IPS DF 4.7 (cell line): ENCODE data around the gene DOK3.

Source experiments
- DNase-seq: peaks from one replicate; pipeline ENCODE4 v3.0.0-alpha.2; 2013; ENCODE audit warnings: low spot score; ENCODE audit errors: extremely low read depth

DOK3 gene

GRCh38 chr5:177468685-177469628, 40.7 kb downstream of the DOK3 start:
- no peak for DNase-seq

- DNase-seq, result no peak
These were observed 41.3 kb downstream of the DOK3 start for GRCh38 chr5:177468329-177468684.

GRCh38 chr5:177467436-177467835, 42.2 kb downstream of the DOK3 start:
- DNase-seq, result no peak

- no peak for DNase-seq
These were observed 42.8 kb downstream of the DOK3 start for GRCh38 chr5:177466861-177467260.

- no peak for DNase-seq
These were observed 44.6 kb downstream of the DOK3 start for GRCh38 chr5:177465044-177465443.

- no peak for DNase-seq
These were observed 47.5 kb downstream of the DOK3 start for GRCh38 chr5:177462021-177462670.

GRCh38 chr5:177459819-177460628, 49.6 kb downstream of the DOK3 start:
- no peak for DNase-seq

- DNase-seq, result no peak
These were observed 50.3 kb downstream of the DOK3 start for GRCh38 chr5:177459357-177459756.

- DNase-seq, result no peak
These were observed 50.7 kb downstream of the DOK3 start for GRCh38 chr5:177458912-177459350.

GRCh38 chr5:177457852-177458681, 51.6 kb downstream of the DOK3 start:
- DNase-seq, result no peak

- peak; percentile 98 for DNase-seq
These were observed 52.4 kb downstream of the DOK3 start for GRCh38 chr5:177456976-177457851.

GRCh38 chr5:177456591-177456964, 53.0 kb downstream of the DOK3 start:
- no peak for DNase-seq

- DNase-seq, result no peak
These were observed 53.7 kb downstream of the DOK3 start for GRCh38 chr5:177455661-177456590.

- DNase-seq, result no peak
These were observed 54.5 kb downstream of the DOK3 start for GRCh38 chr5:177455036-177455660.

- DNase-seq, result no peak
These were observed 55.1 kb downstream of the DOK3 start for GRCh38 chr5:177454397-177455035.

- no peak for DNase-seq
These were observed 55.7 kb downstream of the DOK3 start for GRCh38 chr5:177453852-177454396.
